ENCODE measurements around the gene CFAP97D1.

- TF ChIP-seq ZNF24 (IDR thresholded peaks at IDR 0.05) (no peak), POLR2A (IDR thresholded peaks at IDR 0.05; ENCODE audit: low read depth, low read length) (no peak), GABPA (IDR thresholded peaks at IDR 0.05; ENCODE audit: low read depth) (no peak), CTCF (IDR thresholded peaks at IDR 0.05 in 2 of 3, conservative IDR thresholded peaks at IDR 0.05 in 1 of 3; ENCODE audit: control insufficient read depth in 2 of 3, extremely low read depth in 1 of 3, insufficient read depth in 1 of 3, low read depth in 3 of 3, low read length in 3 of 3) (no peak), TCF12 (IDR thresholded peaks at IDR 0.05; ENCODE audit: low read depth, low read length) (no peak), NFXL1 (IDR thresholded peaks at IDR 0.05; ENCODE audit: borderline replicate concordance) (no peak)
Measured at GRCh38 chr17:43737722-43738121, 42.5 kb upstream of the CFAP97D1 start.

Data from GM12878 (cell line).